HG02642 (cell line): ENCODE measurements around the gene CDT1.
"Not testable (repeated sequence)": the region's sequence is repeated elsewhere in the genome, so short reads cannot be mapped to it uniquely, and the experiment has no call there.

Experiments
- ATAC-seq: cut with Tn5 transposase; IDR thresholded peaks from one replicate; pipeline ENCODE4 v1.9.1; 2021; ENCODE audit warnings: mild to moderate bottlenecking; ENCODE audit not compliant: unreplicated experiment, poor library complexity

Gene CDT1

DNA sequence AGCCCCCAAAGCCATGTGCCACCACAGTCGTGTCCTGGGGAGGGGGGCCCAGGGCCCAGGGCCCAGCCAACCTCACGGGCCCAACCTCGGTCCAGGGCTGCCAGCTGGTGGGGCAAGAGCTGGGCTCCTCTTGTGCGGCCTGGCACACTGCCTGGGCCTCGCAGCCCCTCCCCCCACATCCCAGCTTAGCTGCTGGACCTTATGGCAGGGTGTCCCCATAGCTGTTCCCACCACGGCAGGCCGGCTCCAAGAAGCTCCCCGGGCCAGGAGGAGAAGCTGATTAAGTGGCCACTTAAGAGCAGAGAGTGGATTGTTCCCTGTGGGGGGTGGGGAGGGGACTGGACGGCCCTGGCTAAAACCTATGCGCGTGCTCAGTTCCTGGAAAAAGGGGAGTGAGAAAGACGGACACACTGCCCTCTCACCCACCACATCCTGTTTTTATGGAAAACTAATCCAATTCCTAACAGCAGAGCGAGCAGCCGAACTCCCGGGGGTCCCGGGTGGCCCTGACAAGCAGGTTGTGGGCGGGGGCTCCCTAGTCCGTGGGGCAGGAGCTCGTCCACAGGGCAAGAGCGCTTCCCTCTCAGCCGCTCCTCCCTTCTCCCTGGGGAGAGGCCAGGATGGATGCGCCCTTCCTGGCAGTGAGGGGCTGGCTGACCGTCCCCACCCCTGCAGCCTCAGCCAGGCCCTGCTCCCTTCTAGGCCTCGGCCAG, 35.4 kb upstream of the CDT1 start:
- ATAC-seq: no peak

- no peak for ATAC-seq
Observed at GRCh38 chr16:88769617-88770460, 33.8 kb upstream of the CDT1 start.

DNA sequence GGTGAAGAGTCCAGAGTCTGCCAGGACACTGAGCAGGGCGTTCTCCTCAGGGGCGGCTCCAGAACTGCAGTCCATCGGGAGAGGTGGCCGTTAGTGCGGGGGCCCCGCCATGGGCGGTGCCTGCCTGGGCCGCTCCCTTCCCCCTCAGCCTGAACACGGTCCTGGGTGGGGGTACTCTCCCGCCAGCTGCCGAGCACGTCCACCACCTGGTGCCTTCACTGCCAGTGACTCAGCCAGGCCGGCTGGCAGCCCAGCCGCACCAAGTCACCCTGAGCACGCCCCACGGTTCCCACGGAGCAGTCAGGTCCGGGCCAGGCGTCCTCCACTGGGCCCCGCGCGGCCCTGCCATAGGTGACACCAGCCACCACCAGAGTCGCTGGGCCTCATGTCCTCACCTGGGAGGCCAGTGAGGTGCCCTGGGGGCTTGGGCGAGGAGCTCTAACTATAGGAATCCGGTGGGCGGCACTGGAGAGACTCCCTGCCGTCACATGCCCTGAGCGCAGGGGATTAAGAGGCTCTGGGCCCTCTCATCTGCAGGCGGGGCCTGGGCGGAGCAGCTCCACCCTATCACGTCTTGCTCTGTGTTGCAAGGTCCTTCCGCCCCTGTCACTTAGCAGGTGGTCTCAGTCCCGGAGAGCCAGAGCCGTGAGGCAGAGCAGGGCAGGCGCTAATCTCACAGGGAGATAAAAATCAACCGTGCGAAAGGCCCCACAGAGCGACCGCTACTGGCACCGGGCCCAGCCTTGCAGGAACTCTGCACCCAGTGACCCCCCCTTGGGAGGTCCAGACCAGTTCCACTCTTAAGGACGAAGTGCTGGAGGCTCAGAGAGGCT, 32.9 kb upstream of the CDT1 start:
- ATAC-seq: no peak

DNA sequence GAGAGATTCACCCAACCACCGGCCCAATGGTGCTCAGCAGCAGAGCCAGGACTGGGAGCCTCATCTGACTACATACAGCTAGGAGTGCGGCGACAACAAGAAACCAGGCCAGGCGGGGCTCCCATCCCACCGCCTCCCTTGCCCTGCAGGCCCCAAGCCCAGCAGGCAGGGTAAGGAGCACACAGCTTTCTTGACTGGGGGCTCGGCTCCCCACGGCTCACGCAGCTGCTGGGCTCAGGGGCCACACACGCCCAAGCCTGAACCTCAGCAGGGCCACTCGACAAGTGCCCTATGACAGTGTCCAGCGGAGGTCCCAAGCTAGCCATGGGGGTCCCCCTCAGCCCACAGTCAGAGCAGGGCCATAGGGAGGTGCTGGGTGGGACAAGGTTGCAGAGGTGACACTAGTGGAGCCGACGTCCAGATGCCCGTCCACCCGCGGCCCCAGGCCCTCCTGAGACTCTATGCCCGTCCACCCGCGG, 32.3 kb upstream of the CDT1 start:
- no peak for ATAC-seq

GRCh38 chr16:88771781-88772180, 31.8 kb upstream of the CDT1 start:
- not testable (repeated sequence) for ATAC-seq

- no peak for ATAC-seq
Observed at GRCh38 chr16:88772871-88773811, 30.4 kb upstream of the CDT1 start.

DNA sequence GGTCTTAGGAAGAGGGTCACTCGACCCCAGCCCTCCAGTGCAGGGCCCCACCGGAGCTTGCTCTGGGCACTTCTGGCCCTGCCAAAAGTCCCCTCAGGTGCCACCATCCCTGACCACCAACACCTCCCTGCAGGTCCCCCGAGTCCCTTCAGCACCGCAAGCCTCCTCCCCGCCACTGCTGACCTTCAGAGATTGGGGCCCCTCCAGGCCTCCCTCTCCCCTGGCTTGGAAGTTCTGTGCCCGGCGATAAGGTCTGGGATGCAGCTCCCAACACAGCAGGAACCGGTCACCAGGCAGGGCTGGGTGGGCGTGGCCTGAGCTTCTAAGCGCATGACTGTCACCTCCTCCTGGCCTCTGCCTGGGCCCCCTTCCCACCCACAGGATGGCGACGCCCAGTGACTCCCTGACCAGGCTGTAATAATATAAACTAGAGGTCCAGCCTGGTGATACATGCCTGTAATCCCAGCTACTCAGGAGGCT, 29.7 kb upstream of the CDT1 start:
- no peak for ATAC-seq

GRCh38 chr16:88774544-88775393, 28.8 kb upstream of the CDT1 start:
- ATAC-seq: no peak

GRCh38 chr16:88775825-88776224, 27.8 kb upstream of the CDT1 start:
- no peak for ATAC-seq

GRCh38 chr16:88777471-88778270, 25.9 kb upstream of the CDT1 start:
- ATAC-seq: no peak

GRCh38 chr16:88778271-88778525, 25.4 kb upstream of the CDT1 start:
- no peak for ATAC-seq

GRCh38 chr16:88778541-88779065, 25.0 kb upstream of the CDT1 start:
- no peak for ATAC-seq

DNA sequence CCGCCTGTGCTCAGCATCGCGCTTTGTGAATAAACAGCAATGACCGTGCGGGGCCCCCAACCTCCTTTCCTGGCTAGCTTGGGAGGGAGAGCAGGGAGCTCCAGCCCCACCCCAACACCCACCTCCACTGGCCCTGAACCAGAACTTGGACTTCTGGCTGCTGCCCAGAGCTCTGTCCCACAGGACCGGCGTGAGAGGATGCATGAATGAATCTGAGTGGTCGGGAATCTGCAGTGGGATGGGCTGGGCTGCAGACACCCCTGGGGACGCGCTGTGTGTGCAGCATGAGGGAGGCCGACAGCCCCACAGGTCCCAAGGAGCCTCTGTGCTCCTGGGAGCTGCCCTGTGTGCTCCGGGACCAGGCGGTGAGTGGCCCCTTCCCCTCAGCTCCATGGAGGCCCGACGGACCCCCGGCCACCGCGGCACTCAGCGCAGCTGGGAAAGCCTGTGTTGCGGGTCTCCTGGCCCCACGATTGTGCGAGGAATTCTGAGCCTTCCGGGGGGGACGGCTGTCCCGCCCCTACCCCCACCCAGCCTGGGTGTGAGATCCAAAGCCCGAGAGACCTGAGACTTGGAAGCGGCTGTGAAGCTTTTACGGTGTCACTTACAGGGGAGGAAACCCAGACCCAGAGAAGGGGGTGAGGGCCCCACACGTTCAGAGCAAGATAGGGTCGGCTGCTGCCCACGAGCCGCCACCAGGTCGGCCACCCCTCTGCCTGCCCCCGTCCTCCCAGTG, 24.0 kb upstream of the CDT1 start:
- ATAC-seq: no peak

- no peak for ATAC-seq
Observed at GRCh38 chr16:88780142-88781062, 23.2 kb upstream of the CDT1 start.

GRCh38 chr16:88781140-88782077, 22.2 kb upstream of the CDT1 start:
- no peak for ATAC-seq
